KMS-11 (cell line): Measurements from ENCODE around the gene ABCA9.
"Not testable (repeated sequence)": the region's sequence is repeated elsewhere in the genome, so short reads cannot be mapped to it uniquely, and the experiment has no call there.

ENCODE experiments used
- H2AFZ ChIP-seq: fragments of 200-600 bp; sonication (generic); 2 replicates; pipeline ENCODE4 v1.6.1; 2016; ENCODE audit warnings: antibody characterized with exemption, mixed run types, low read depth
- H3K27ac ChIP-seq: fragments of 200-600 bp; sonication (generic); 2 replicates; pipeline ENCODE4 v1.6.1; 2016; ENCODE audit warnings: mild to moderate bottlenecking, mixed run types
- H3K27me3 ChIP-seq: fragments of 200-600 bp; sonication (generic); 2 replicates; pipeline ENCODE4 v1.6.1; 2017; ENCODE audit warnings: mild to moderate bottlenecking, low read depth, mixed run types, moderate library complexity; ENCODE audit not compliant: insufficient read depth
- H3K36me3 ChIP-seq: fragments of 200-600 bp; sonication (generic); 2 replicates; pipeline ENCODE4 v1.6.1; 2017; ENCODE audit warnings: mild to moderate bottlenecking, mixed run types; ENCODE audit not compliant: insufficient read depth
- H3K4me1 ChIP-seq: fragments of 200-600 bp; sonication (generic); 2 replicates; pipeline ENCODE4 v1.6.1; 2016; ENCODE audit warnings: mild to moderate bottlenecking, low read depth, mixed run types; ENCODE audit not compliant: poor library complexity, severe bottlenecking
- H3K4me2 ChIP-seq: fragments of 200-600 bp; sonication (generic); 2 replicates; pipeline ENCODE4 v1.7.0; 2016; ENCODE audit warnings: mild to moderate bottlenecking, mixed run types
- H3K4me3 ChIP-seq: fragments of 200-600 bp; sonication (generic); IDR thresholded peaks from 2 replicates; pipeline ENCODE4 v1.6.1; 2017; ENCODE audit warnings: low read depth, low read length, mixed read lengths; ENCODE audit not compliant: insufficient read depth
- H3K79me2 ChIP-seq: fragments of 200-600 bp; sonication (generic); 2 replicates; pipeline ENCODE4 v1.6.1; 2016; ENCODE audit warnings: low read depth, mixed run types; ENCODE audit not compliant: insufficient read depth
- H3K9ac ChIP-seq: fragments of 200-600 bp; sonication (generic); 2 replicates; pipeline ENCODE4 v1.6.1; 2016; ENCODE audit warnings: mild to moderate bottlenecking, mixed run types
- H4K20me1 ChIP-seq: fragments of 200-600 bp; sonication (generic); 2 replicates; pipeline ENCODE4 v1.6.1; 2016; ENCODE audit warnings: mild to moderate bottlenecking, mixed run types; ENCODE audit not compliant: insufficient read depth
- CTCF ChIP-seq: fragments of 200-600 bp; sonication (generic); conservative IDR thresholded peaks from 2 replicates; pipeline ENCODE4 v1.6.1; 2017; ENCODE audit warnings: low read depth, mild to moderate bottlenecking, antibody characterized with exemption, low read length, moderate library complexity, mixed read lengths

ABCA9 gene

GRCh38 chr17:69018022-69018615 lies 42.6 kb downstream of the ABCA9 start:
- no peak for TF ChIP-seq CTCF
- Histone ChIP-seq H4K20me1 (no peaks in the 10 kb centered on the region), H3K4me2 (no peak overlapping the region)

GRCh38 chr17:69015631-69016030 lies 45.1 kb downstream of the ABCA9 start:
- Histone ChIP-seq H3K79me2 (no peaks in the 10 kb centered on the region), H3K27me3 (no peaks in the 10 kb centered on the region), H4K20me1 (no peaks in the 10 kb centered on the region), H3K4me1 (no peaks in the 10 kb centered on the region), H3K4me2 (no peak overlapping the region), H3K27ac (no peak overlapping the region), H3K9ac (no peak overlapping the region), H3K4me3 (no peak overlapping the region), H3K36me3 (no peaks in the 10 kb centered on the region; the same call in 1 of the 2 replicates), H2AFZ (no peak overlapping the region)
- TF ChIP-seq CTCF = no peak

More at GRCh38 chr17:69018022-69018615, 42.6 kb downstream of the ABCA9 start:
- Histone ChIP-seq H3K27me3 (no peaks in the 10 kb centered on the region), H3K27ac (no peak overlapping the region), H3K79me2 (no peaks in the 10 kb centered on the region), H3K4me1 (no peaks in the 10 kb centered on the region), H3K36me3 (no peaks in the 10 kb centered on the region; the same call in 1 of the 2 replicates), H2AFZ (no peak overlapping the region), H3K4me3 (no peak overlapping the region), H3K9ac (no peak overlapping the region)

GRCh38 chr17:69012895-69013805 lies 47.6 kb downstream of the ABCA9 start:
- H3K27ac ChIP-seq = no peak overlapping the region
- no peaks in the 10 kb centered on the region for H3K36me3 ChIP-seq
- H3K4me1 ChIP-seq = no peaks in the 10 kb centered on the region
- no peak overlapping the region for H3K4me2 ChIP-seq
- H3K27me3 ChIP-seq = no peaks in the 10 kb centered on the region
- H3K4me3 ChIP-seq = no peak overlapping the region
- H2AFZ ChIP-seq = no peak overlapping the region
- H3K79me2 ChIP-seq = no peaks in the 10 kb centered on the region
- TF ChIP-seq CTCF = no peak
- no peak overlapping the region for H3K9ac ChIP-seq
- no peaks in the 10 kb centered on the region for H4K20me1 ChIP-seq

- no peak overlapping the region for H2AFZ ChIP-seq
- no peak for TF ChIP-seq CTCF
- H3K4me1 ChIP-seq = no peaks in the 10 kb centered on the region
- no peaks in the 10 kb centered on the region for H3K27me3 ChIP-seq
- no peaks in the 10 kb centered on the region for H3K36me3 ChIP-seq
- H4K20me1 ChIP-seq = no peaks in the 10 kb centered on the region
- no peak overlapping the region for H3K4me3 ChIP-seq
- H3K27ac ChIP-seq = no peak overlapping the region
- no peak overlapping the region for H3K9ac ChIP-seq
- no peaks in the 10 kb centered on the region for H3K79me2 ChIP-seq
- no peak overlapping the region for H3K4me2 ChIP-seq
Measured at GRCh38 chr17:69009930-69010329, 50.8 kb downstream of the ABCA9 start.

GRCh38 chr17:69004759-69005158 lies 56.0 kb downstream of the ABCA9 start:
- H3K4me3 ChIP-seq, H3K79me2 ChIP-seq, H3K9ac ChIP-seq, H3K27me3 ChIP-seq, H4K20me1 ChIP-seq, H3K36me3 ChIP-seq, H3K4me1 ChIP-seq, H3K4me2 ChIP-seq, H3K27ac ChIP-seq, H2AFZ ChIP-seq: not testable (repeated sequence)

- not testable (repeated sequence) for H4K20me1 ChIP-seq, H3K27me3 ChIP-seq, H3K27ac ChIP-seq, H3K9ac ChIP-seq, H3K36me3 ChIP-seq, H3K4me2 ChIP-seq, H2AFZ ChIP-seq, H3K79me2 ChIP-seq, H3K4me1 ChIP-seq, H3K4me3 ChIP-seq
Measured at GRCh38 chr17:68999743-69000142, 61.0 kb downstream of the ABCA9 start.
